Measurements from ENCODE around the gene TPM1.

The TPM1 gene

DNA sequence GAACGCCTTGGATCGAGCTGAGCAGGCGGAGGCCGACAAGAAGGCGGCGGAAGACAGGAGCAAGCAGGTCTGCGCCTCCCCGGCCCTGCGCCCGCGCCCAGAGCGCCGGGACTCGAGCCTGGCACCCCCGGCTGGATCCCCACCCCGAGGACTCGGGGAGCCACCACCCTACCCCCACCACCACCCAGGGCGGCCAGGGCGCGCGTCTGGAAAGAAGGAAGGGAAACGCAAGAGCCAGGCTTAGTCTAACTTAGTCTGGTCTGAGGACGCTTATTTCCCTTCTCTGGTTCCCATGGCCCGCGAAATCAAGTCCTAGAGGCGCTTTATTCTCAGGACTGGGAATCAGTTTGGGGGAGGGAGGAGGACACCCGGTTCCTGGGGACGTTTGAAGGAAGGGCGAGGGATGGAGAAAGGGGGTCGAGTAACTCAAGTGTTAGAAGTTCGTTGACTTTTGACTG is 359 bp downstream of the TPM1 start:
- DNase-seq (ENCODE audit: low read depth) = no peak

DNA sequence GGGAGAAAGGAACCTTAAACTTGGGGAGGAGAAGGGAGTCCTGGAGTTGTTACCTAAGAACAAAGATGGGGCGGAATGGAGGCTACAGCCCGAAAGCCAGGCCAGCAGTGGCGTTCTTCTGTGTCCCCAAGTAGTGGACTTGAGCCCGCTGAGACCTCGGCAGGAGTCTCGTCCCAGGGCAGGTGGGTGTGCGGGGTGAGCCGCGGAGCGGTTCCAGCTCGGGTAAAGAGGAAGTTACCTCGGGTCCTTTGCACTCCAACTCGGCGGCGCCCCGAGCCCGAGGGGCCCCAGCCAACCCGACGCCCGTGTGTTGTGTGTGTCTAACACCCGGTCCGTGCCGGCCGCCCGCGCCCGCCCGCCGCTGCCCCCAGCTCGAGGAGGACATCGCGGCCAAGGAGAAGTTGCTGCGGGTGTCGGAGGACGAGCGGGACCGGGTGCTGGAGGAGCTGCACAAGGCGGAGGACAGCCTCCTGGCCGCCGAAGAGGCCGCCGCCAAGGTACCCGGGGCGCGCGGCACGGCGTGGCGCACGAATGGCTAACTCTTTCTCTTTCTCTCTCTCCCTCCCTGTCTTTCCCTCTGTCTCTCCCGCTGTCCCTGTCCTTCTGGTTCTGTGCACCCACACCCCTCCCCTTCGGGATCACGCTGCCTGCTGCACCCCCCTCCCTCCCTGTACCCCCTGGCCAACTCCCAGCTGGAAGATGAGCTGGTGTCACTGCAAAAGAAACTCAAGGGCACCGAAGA is 959 bp downstream of the TPM1 start:
- no peak for DNase-seq (ENCODE audit: low read depth)

DNA sequence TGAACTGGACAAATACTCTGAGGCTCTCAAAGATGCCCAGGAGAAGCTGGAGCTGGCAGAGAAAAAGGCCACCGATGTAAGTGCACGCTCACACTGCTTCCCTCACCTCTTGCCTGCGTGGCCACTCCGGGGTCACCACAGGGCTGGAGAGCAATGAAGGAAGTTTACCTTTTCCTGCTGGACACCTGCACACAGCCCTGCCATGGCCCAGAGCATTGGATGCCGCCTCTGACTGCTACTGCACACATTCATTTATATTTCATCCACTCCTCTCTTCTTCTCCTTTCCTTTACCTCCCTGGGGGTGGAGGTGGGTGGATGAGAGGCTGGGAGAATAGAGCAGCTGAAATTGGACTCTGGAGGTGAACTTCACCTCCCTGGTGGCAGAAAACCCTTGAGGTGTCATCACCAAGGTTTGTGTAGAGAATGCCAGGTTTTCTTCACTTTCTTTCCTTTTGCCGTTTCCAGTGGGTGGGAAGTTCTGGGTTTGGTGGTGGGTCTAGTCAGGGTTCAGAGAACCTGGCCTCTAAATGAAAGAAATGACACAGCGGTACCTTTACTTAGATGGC is 1.6 kb downstream of the TPM1 start:
- DNase-seq (ENCODE audit: low read depth) = no peak

DNA sequence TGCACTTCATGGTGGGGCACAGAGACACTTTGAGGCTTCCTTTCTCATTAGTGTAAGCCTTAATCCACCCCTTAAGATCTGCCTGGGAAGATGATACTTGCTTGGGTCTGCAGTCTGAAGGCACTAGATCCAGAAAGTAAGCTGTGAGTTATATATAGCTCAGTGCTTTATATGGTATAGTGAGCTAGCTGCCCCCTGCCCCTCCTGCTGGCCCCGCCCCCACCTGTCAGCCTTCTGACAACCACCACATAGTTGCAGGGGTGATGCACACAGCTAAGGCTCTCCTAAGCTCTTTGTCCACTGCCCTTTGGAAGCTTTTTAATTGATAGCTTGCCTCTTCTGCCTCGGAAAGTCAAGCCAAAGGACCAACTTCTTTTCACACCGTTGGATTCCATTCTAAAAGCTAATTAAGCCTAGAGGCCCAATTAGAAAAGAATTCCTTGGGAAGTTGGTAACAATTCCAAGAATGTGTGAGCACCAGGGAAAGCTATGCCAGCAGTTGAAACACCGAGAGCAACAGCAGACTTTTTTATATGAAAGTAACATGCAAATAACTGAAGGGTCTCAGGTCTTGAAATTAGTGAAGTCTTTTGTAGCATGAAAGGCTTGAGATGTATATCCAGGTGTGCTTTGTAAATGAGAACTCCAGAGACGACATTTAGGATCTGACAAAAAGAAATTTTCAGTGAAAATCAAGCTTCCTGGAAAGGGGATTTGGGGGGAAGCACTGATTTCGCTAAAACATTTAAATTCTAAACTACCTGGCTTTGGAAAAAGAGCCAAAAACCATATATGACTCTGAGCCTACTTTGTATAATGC is 2.3 kb downstream of the TPM1 start:
- DNase-seq (ENCODE audit: low read depth) = no peak

DNA sequence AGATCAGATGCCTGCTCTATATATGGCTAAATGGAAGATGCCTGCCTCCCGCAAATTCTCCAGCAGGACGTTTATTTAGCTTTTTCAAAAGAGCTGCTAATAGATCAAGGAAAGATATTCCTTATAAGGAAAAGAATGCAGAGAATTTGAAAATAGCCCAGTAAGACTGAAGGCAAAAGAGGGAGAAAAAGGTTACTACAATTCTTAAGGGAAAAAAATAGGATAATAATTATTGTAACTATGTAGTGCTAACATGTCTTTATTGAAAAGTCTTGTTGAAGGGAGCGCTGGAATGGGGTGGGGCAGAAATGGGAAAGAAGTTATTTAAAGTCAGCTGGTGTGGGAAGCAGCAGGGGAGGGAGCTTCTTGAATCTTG is 2.9 kb downstream of the TPM1 start:
- DNase-seq (ENCODE audit: low read depth) = no peak

DNA sequence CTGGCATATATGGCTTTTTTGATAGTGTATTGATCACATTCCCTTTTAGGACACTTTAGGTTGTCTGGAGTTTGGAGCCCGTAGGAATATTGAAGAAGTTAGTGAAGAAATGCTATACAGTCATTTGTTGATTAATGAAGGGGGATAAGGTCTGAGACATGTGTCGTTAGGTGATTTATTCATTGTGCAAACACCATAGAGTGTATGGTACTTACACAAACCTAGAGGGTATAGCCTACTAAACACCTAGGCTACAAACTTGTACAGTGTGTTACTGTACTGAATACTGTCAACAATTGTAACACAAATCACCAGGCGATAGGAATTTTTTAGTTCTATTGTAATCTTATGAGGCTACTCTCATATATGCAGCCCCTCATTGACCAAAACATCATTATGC is 3.3 kb downstream of the TPM1 start:
- no peak for DNase-seq (ENCODE audit: low read depth)

DNA sequence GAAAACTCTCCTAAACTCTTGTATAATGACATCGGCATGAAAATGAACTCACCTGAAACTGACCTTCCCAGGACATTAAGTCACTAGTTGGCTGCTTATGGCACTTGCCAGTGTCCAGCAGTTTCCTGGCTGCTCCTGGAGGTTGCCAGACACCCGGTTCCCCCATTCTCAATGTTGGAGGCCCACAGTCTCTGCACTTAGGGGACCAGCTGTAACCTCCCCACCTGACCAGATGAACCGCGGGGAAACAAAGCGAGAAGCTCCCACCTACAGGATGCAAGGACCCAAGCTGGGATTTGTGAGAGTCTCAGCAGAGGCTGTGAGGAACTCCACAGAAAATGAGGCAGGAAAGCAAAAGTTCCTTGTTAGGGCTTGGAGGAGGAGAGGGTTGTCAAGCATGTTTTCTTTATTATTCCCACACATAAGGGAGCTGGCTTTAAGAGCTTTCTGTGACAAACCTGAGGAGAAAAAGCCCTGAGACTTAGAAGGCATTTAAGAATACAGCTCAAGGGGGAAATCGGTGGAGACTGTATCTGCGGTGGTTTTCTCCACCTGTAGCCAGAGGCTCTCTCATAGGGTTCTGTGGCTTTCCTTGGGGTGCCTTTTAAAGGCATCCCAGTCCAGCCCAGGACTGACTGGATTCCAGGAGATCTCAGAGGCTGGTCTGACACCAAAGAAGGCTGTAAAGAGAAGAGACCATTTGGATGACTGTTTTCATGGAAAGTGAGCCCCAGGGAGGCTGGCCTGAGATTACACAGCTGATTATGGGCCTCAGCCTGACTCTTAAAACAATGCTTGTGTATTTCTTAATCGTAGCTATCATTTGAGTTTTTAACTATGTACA is 4.6 kb downstream of the TPM1 start:
- no peak for DNase-seq (ENCODE audit: low read depth)

DNA sequence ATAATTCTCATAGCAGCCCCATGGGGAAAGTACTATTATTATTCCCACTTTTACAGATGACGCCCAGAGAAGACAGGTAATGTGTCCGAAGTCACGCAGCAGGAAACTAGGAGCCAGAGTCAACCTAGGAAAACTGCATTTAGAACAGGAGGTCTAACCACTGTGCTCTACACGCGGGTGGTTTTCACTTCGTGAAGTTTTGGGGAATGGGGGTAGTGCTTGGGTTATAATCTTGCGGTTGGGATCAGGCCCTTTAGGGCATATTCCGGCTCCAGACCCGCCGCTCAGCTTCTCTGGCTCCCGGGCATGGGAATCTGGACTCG is 5.2 kb downstream of the TPM1 start:
- no peak for DNase-seq (ENCODE audit: low read depth)

DNA sequence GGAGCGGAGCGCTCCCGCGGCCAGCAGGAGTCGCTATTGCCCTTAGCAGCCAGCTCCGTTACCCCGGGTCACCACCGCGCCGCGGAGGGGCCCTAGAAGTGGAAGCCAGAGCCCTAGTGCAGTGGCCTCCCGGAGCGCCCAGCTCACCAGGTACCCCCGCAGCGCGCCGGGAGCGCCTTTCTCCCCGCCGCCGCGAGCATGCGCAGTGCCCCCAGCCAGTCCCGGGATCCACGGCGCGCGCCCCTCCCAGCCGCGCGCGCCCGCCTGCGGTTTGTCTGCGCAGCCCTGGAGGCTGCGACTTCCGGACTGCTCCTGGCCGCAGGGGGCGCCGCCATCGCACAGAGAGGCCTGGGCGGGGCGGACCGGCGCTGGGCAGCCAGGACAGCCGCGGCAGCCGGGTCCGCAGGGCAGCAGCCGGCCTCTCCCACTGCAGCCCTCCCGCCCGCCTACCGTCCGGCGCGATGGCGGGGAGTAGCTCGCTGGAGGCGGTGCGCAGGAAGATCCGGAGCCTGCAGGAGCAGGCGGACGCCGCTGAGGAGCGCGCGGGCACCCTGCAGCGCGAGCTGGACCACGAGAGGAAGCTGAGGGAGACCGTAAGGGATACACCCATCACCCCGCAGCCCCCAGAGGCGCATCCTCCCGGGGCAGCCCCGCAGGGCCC is 5.7 kb downstream of the TPM1 start:
- DNase-seq (ENCODE audit: low read depth) = peak; percentile 74

DNA sequence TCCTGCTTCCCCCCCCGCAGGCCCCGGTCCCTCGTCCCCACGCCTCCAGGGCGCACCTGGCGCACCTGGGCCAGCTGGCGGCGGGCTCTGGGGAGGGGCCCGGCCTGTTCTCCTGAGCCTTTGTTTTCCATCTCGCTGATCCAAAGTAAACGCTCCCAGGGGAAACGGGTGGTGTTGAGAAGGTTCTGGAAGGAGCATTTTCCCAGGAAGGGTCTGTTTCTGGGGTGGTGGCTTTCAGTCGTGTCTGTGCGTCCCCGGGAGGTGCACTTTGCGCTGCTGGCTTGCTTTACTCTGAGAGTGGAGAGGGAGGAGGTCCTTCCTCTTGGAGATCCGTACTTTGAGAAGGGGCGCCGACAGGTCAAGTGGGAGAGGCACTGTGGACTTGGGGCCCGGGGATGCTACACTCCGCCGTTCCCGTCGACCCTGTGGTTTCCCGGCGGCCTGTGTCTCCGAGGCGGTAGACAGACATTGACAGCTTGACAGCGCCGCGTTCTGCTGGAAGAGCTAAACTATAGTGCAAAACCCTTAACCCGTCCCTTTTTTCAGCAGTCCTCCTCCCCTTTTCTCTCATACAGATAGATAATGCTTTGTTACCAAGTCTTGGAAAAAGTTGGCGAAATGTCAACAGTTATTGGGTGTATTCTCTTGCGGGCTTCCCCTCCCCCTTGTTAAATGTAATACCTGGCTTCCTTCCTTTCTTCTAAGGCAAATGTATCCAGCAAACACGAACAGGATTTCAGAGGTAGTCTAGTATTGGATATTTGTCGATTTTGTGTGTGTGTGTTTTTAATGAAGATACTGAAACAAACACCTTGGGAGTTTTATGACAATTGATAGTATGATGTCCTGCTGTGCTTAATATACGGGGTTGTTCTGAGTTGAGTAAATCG is 6.5 kb downstream of the TPM1 start:
- no peak for DNase-seq (ENCODE audit: low read depth)

DNA sequence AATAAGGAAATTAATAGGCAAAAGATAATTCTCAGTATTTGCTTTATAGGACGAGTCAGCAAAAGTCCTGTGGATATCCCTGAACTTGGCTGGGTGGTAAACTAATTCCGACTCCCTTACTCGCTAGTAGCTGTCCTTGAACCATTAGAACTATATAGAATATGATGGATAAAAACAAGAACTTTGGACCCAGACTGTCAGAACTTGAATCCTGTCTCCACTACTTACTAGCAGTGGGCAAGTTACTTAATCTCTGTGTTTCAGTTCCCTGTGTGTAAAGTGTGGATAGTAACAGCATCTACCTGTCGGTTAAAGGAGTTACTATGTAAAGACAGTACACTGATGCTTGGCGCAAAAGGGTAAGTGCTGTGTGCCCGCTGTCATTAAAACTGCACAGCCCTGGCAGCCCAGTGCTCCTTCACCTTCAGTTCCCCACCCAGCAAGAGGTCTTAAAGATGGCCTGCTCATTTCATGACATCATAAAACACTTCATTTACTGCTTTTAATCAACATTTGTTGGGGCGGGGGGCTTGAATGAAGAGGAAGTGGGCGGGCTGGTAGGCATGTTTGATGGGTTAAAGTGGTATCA is 7.3 kb downstream of the TPM1 start:
- DNase-seq (ENCODE audit: low read depth) = no peak

DNA sequence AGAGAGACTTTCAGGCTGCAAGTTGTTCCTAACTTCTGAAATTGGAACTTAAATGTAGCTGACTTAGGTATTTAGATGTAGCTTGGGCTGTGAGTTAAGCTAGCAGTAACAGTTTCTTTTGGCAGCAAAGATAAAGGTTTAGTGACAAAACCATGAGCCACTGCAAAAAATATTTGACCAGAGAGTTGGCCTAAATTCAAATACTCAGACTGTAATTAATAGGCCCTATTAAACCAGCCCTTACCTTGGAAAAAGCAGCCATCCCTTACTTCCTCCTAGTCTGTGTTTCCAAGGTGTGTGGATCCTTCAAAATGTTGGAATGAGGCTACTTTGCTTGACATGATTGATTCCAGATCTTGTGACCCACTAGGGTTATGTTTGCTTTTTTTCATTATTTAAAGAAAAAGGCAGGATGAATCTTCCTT is 8.2 kb downstream of the TPM1 start:
- DNase-seq (ENCODE audit: low read depth) = no peak

DNA sequence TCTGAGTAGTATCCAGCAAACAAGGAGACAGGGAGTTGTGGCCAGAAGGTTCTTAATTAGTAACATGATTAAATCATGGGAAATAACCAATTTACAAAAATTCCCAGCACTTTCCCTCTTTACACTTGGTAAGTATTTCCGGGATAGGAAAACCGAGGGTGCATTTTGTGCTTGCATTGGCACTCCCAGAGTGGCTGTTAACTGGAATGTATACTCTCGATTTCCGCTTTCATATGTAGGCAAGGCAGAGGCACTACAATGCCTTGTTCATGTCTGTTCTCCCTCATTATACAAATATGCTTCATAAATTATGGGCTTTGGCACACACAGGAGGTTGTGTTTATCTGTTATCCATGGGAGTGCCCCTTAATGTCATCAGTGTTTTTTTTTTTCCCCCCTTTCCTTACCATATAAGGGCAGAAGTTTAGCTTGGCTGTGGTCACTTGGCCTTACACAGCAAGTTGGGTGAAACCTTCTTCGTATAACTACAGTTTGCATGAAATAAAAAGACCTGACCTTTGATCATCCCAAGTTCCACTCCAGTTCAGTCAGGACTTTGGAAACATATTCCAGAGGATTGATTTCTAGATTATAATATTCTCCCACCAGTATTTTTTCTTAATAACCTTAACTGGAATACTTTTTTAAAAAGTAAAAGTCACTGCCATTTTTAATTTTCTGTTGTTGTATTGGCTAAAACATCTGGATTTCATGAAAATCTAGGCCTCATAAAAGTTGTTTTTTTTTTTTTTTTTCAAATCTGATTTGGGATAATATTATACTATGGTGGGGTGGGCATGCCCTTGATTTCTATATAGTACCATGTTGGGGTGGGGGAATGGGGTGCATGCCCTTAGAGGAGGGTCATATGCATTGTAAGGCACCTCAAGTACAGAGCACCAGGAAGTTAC is 8.9 kb downstream of the TPM1 start:
- DNase-seq (ENCODE audit: low read depth) = no peak

DNA sequence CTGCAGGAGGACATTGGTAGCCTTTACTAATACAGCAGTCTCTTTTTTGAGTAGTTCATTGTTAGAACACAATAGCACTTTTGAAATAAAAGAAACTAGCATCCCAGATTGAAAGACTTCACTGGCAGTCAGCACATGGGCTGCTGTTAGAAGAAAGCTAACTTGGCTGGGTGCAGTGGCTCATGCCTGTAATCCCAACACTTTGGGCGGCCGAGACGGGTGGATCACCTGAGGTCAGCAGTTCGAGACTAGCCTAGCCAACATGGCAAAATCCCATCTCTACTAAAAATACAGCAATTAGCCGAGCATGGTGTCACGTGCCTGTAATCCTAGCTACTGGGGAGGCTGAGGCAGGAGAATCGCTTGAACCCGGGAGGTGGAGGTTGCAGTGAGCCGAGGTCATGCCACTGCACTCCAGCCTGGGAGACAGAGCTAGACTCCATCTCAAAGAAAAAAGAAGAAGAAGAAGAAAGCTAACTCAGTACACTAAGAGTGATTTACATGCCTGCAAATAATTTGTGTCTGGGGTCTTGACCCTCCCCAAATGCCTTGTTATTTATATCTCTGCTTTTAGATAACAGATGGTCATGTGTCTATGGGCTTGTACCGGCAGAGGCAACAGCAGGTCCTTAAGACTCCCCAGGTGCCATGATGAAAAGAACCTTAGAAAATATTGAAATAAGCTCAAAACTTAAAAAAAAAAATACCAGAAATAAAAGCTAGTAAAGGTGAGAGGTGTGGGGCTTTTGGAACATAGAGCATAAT is 9.7 kb downstream of the TPM1 start:
- no peak for DNase-seq (ENCODE audit: low read depth)

DNA sequence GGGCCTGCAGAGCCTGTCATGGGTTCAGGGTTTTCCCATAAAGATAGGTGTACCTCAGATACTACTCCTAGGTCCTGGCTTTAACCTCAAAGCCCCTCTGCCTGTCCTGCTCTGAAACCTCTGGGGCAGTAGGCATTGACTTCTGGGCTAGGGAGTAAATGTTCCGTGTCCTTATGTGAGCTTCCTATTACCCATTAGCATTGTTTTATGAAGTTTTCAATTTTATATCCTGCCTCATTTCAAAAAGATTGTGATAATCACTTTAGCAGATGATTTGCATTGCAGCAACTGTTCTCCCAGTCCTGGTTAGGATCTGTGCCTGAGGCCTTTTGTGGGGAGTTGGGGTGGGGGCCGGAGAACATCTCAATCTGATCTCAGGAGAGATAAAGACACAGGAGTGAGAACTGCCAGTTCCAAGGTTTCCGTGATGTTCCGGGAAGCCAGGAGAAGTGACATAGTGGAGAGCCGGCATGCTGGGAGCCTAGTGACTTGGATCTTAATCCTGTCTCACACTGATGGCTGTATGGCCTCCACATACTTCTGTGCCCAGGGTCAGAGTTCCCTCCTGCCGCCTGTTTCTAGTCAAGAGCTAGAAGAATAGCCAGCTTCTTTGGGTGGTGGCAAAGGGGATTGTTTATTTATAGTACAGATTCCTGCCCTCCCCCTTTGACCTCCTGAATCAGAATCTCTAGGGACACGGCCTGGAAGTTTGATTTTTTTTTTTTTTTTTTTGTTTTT is 10.6 kb downstream of the TPM1 start:
- DNase-seq (ENCODE audit: low read depth) = no peak

DNA sequence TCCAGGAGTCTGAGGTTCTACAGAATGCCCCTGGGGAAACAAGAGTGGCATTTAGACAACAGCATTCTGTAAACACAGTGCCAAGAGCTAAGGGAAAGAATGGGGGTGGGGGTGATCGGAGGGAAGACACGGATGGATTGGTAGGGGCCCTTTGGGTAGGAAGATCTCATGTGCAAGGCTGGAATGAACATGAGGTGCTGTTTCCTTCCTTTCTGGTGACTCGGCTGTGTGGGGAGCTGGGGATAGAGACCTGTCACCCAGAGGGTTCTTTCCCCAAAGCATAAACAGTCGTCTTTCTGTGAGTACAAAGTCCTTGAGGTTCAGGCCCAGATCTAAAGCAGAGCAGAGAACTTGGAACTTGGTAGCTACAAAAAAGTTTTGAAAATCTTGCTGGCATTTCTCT is 11.7 kb downstream of the TPM1 start:
- DNase-seq (ENCODE audit: low read depth) = no peak

DNA sequence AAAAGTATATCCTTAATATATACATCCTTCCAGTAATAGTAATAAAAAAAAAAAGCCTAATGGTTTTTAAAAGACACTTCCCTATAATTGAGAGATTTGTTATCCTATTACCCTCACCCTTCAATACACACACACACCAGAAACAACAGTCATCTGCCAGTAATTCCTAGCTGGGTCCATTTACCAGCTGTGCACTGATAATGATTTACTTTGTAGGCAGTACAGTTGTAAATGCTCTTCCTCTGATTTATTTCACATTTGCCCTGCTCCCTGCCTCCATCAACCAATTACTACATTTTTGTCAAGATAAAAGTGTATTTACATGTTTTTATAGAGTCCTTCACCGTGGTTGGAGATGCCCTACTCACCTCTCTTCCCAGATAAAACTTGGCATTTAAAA is 12.4 kb downstream of the TPM1 start:
- DNase-seq (ENCODE audit: low read depth) = no peak

DNA sequence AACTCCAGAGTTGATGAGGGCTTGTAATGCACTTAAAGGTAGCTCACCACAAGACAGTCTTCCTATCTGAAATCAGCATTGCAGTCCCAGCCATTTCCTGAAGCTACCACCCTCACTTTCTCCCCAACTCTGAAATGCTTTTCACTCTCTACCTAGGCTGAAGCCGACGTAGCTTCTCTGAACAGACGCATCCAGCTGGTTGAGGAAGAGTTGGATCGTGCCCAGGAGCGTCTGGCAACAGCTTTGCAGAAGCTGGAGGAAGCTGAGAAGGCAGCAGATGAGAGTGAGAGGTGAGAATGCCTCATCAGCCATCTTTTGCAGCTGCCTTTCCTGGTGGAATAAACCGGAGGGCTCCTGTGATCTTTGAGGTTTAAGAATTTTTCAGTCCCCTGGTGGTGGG is 14.3 kb downstream of the TPM1 start:
- DNase-seq (ENCODE audit: low read depth) = no peak
